HG02852 (cell line): Measurements from ENCODE around the gene TSPAN3.
A peak's percentile ranks its signal among the peaks of the same experiment; 100 is the strongest.

ENCODE experiments used
- ATAC-seq: cut with Tn5 transposase; IDR thresholded peaks from one replicate; pipeline ENCODE4 v1.9.1; 2021; ENCODE audit warnings: mild to moderate bottlenecking, moderate library complexity; ENCODE audit not compliant: unreplicated experiment

TSPAN3 gene

GRCh38 chr15:77025083-77025901 lies 45.6 kb downstream of the TSPAN3 start:
- ATAC-seq: no peak

GRCh38 chr15:77024273-77025082 lies 46.4 kb downstream of the TSPAN3 start:
- ATAC-seq: no peak

GRCh38 chr15:77023576-77024272 lies 47.2 kb downstream of the TSPAN3 start:
- ATAC-seq: no peak

GRCh38 chr15:77022646-77023575 lies 48.0 kb downstream of the TSPAN3 start:
- ATAC-seq: no peak

- ATAC-seq: no peak
These were observed 49.0 kb downstream of the TSPAN3 start for GRCh38 chr15:77021803-77022381.

GRCh38 chr15:77021088-77021481 lies 49.8 kb downstream of the TSPAN3 start:
- ATAC-seq: no peak

GRCh38 chr15:77020348-77021087 lies 50.4 kb downstream of the TSPAN3 start:
- no peak for ATAC-seq

- ATAC-seq: no peak
These were observed 51.2 kb downstream of the TSPAN3 start for GRCh38 chr15:77019521-77020331.

- no peak for ATAC-seq
These were observed 52.0 kb downstream of the TSPAN3 start for GRCh38 chr15:77018796-77019505.

- no peak for ATAC-seq
These were observed 52.9 kb downstream of the TSPAN3 start for GRCh38 chr15:77017761-77018720.

GRCh38 chr15:77017091-77017660 lies 53.7 kb downstream of the TSPAN3 start:
- no peak for ATAC-seq

- ATAC-seq: no peak
These were observed 54.6 kb downstream of the TSPAN3 start for GRCh38 chr15:77016321-77016695.

GRCh38 chr15:77015646-77016320 lies 55.1 kb downstream of the TSPAN3 start:
- ATAC-seq: no peak

GRCh38 chr15:77014132-77015081 lies 56.5 kb downstream of the TSPAN3 start:
- ATAC-seq: peak; percentile 60

- peak; percentile 40 for ATAC-seq
These were observed 57.2 kb downstream of the TSPAN3 start for GRCh38 chr15:77013776-77014131.
